Stimulated activated CD8-positive, alpha-beta memory T cell treated with anti-CD3 and anti-CD28 coated beads, Interleukin-2, amount 100 ng/mL, for 1 hour (primary cell): ENCODE measurements around the gene PLA2G10.
"Not testable (repeated sequence)": the region's sequence is repeated elsewhere in the genome, so short reads cannot be mapped to it uniquely, and the experiment has no call there.

Experiments used
- DNase-seq, 2 donors: peaks; one replicate each; pipeline ENCODE4 v3.0.0-alpha.2; 2020; ENCODE audit warnings: low read depth in 2 of 2

Gene PLA2G10

DNA sequence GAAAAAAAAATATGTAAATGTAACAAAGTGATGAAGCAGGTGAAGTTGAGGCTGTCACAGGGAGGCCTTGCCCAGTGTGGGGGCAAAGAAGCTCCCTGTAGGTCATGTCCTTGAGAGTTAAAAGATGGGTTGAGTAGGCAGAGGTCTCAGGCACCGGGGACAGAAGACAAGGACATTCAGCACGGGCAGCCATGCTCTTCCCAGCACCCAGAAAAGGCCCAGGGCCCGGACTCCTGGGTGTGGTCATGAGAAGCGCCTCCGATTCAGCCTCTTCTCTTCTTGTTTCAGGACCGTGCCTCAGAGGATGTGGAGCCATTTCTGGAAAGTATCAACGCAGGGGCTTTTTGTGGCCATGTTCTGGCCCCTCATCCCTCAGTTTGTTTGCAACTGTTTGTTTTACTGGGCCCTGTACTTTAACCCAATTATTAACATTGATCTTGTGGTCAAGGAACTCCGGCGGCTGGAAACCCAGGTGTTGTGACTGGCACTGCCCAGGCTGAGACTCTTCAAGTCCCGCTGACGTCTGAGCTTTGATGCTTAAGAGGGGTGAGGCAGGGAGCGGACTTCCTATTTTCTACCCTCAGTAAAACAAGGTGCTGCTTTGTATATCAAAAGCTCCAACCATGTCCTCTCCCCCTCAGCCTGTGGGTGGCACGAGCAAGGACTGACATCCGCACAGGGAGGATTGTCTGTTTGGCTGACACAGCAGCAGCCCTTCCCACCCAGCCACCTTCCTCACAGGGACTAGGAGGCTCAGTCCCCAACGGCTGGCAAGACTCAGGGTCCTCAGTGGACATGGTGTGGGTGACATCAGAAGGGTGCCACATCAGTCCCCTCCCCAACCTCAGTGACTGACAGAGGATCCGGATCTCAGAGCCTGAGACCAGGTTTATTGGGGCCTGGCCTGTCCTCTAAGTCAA is 26.5 kb downstream of the PLA2G10 start:
- DNase-seq, result no peak

DNA sequence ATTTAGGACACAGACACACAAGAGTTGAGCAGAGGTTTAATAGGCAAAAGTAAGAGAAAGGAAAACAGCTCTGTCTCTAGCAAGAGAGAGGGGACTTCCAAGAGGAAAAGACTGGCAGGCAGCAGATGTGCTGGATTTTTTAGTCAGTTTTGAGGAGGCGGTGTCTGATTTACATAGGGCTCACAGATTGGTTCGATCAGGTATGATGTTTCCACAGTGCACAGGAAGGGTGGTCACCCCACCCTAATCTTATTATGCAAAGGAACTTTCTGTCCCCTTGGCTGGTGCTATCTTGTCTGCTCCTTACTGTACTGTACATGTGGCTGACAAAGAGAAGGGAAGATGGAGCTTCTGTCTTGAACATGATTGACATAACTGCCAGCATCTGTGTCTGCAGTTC is 36.0 kb downstream of the PLA2G10 start:
- DNase-seq, result no peak

DNA sequence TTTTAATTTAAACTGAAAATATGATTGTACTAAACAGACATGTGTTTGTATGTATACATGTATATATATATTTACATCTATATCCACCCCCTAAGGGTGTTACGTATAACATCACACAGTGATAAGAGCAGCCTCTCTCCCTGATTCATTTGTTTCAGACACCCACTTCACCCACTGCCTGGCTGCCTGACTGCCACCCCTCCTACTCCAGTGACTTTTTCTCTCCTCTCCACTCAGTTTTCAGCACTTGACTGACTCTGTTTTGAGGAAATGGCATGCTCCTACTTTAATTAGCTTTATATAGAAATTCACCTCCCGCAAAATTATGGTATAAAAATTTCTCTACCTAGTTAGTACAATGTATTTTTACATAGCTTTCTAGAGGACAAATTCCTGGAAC is 41.4 kb downstream of the PLA2G10 start:
- no peak for DNase-seq

DNA sequence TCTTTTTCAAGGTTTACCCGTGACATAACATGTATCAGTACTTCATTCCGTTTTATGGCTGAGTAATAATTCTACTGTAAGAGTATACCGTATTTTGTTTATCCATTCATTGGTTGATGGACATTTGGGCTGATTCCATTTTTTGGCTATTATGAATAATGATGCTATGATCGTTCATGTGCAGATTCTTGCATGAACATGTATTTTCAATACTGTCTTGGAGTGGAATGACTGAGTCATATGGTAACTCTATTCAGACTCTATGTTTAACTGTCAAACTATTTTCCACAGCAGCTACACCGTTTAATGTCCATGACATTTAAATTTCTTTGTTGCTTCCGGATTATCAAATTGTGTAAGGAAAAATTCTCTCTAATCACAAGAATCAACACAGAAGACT is 43.5 kb downstream of the PLA2G10 start:
- no peak for DNase-seq

DNA sequence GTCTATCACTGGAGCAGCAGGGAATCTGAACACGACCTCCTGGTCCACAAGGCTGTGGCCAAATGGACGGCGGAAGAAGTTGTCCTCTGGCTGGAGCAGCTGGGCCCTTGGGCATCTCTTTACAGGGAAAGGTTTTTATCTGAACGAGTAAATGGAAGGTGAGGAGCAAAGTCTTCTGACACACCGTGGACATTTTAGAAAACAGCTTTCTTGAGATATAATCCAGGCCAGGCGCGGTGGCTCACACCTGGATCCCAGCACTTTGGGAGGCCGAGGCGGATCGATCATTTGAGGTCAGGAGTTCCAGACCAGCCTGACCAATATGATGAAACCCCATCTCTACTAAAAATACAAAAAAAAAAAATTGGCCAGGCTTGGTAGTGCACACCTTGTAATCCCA is 44.3 kb downstream of the PLA2G10 start:
- no peak for DNase-seq

DNA sequence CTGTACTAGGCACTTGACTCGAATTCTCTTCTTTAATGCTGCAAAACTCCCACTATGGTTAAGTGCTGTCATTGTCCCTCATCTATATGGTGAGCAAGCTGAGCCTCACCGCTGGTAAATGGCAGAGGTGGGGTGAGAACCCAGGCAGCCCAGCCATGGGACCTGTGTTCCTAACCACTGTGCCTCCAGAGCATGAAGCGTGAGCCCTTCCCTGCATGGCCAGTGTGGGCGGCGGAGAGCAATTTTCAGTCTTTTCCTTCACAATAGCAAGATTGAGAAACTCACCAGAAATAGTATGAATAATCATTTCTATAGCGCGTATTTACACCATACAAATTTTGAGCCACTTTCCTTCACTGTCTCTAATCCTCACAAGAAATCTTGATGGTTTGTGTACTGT is 52.2 kb downstream of the PLA2G10 start:
- DNase-seq, result no peak

DNA sequence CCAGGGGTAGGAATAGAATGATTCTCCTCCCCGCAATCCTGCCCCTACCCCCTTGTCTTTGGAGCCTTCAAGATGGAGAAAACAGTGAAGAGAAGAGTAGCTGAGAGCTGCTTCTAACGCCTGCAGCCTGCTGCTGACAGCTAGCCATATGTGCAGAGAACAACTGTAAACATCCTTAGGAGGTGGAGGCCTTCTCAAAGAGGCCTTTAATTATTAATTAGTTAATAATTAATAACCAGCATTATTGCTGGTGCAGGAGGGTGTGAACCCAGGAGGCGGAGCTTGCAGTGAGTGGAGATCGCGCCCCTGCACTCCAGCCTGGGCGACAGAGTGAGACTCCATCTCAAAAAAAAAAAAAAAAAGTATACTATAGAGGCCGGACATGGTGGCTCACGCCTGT is 52.9 kb downstream of the PLA2G10 start:
- DNase-seq, result no peak

DNA sequence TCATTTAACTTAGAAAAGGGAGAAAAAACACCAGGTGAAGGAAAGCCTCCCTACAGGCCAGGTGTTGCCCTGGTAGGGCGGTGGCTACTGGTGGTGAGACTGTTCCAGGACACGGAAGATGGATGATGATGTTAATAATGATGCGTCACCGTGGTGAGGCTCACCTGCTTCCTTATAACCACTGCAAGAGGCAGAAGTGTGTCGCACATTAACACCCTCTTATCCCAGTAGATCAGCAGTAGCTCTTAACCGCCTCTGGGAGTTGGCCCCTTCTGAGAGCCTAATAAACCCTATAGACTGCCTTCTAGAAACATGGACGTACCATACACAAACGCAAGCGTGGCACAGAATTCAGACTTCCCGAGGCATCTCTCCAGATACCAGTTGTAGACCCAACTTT is 53.6 kb downstream of the PLA2G10 start:
- DNase-seq, result no peak

DNA sequence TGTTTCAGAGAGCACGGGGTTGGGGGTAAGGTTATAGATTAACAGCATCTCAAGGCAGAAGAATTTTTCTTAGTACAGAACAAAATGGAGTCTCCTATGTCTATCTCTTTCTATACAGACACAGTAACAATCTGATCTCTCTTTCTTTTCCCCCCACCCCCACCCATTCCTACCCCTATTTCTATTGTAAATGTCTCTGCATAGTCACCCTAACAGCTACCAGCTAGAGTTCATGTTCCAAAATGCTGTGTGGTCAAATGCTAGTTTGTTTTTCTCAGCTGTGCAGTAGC is 57.2 kb downstream of the PLA2G10 start:
- not testable (repeated sequence) for DNase-seq

DNA sequence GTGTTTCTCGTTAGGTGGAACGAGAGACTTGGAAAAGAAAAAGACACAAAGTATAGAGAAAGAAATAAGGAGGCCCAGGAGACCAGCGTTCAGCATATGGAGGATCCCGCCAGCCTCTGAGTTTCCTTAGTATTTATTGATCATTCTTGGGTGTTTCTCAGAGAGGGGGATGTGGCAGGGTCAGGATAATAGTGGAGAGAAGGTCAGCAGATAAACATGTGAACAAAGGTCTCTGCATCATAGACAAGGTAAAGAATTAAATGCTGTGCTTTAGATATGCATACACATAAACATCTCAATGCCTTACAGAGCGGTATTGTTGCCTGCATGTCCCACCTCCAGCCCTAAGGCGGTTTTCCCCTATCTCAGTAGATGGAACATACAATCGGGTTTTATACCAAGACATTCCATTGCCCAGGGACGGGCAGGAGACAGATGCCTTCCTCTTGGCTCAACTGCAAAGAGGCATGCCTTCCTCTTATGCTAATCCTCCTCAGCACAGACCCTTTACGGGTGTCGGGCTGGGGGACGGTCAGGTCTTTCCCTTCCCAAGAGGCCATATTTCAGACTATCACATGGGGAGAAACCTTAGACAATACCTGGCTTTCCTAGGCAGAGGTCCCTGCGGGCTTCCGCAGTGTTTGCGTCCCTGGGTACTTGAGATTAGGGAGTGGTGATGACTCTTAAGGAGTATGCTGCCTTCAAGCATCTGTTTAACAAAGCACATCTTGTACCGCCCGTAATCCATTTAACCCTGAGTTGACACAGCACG is 57.7 kb downstream of the PLA2G10 start:
- DNase-seq, result not testable (repeated sequence)

DNA sequence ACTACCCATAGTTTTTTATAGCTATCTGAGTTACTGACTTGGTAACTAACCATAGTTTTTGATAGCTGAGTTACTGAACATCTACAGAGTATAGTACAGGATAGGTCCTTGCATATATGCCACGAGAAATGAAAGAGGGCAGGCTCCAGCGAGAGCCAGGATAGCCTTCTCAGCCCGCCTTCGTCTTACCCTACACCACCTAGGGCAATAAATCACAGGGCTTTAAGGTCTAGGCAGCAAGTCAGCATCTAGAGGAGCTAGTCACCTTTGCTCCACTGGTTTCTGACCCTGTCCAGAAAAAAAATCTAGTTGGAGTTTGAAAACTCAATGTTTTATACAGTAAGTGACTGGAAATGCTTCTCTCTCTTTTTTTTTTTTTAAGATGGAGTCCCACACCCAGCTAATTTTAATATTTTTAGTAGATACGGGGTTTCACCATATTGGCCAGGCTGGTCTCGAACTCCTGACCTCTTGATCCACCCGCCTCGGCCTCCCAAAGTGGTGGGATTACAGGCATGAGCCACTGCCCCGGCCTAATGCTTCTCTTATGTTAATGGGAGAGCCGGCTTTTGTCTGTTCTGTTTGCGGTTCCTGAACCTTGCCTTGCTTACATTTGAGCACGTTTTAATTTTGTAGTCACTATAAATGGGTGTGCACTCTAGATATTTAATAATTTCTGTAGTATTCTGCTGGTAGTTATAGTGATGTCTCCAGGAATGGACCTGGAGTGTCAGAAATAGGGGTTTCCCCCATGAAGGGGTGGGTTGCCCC is 58.5 kb downstream of the PLA2G10 start:
- no peak for DNase-seq

DNA sequence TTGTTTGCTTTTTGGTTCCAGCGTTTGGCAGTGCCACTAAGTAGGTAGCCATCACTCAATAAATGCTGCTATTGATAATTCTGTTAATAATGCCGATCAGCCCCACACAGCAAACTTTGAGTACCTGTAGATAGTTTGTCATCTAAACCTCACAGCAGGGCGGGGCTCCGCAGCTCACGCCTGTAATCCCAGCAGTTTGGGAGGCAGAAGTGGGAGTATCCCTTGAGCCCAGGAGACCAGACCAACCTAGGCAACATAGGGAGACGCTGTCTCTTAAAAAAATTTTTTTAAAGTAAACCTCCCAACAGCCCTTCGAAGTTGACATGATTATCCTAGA is 59.8 kb downstream of the PLA2G10 start:
- DNase-seq, result no peak

DNA sequence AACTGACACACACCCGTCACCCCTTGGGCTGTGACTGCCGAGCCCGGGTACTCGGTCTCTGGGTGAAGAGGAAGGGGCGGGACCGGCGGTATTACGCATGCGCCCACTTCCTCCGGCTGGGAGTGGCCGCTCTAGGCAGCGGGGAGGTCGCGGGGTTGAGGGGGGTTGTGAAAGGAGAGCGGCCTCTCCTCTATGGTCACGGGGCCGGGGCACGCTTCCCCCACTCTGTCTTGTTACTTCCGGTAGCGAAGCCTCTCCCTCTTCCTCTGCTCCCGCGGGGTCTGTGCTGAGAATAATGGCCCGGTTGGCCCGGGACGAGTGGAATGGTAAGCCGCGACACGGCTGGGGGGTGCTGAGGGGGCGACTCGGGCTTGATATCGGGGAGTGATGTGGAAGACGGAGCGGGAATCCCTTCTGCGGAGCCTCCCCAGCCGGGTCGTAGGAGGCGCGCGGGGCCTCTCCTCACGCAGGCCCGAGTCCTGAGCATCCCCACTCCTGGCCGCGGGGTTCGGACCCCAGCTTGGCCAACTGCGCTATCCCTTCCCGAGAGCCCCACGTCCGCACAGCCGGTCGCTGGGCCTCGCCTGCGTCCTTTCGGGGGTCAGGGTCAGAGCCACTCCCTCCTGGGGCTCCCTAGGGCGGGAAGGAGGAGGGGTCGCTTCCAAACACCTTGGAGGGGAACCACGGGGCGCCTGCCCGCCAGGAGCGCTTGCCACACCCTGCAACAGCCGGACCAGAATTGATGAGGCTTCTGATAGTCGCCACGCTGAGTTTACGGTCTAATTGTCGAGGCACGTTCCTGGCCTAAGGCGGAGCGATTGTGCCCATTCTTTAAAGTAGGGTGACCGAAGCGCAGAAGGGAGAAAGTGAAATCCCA is 61.2 kb downstream of the PLA2G10 start, which contains the start of gene BFAR:
Gene BFAR (plus strand): TSS at position 259 of the 877 bp plus-strand sequence. CDS start 11,396 bp downstream, outside the sequence.
- DNase-seq, result peak; percentile 98 to 99

DNA sequence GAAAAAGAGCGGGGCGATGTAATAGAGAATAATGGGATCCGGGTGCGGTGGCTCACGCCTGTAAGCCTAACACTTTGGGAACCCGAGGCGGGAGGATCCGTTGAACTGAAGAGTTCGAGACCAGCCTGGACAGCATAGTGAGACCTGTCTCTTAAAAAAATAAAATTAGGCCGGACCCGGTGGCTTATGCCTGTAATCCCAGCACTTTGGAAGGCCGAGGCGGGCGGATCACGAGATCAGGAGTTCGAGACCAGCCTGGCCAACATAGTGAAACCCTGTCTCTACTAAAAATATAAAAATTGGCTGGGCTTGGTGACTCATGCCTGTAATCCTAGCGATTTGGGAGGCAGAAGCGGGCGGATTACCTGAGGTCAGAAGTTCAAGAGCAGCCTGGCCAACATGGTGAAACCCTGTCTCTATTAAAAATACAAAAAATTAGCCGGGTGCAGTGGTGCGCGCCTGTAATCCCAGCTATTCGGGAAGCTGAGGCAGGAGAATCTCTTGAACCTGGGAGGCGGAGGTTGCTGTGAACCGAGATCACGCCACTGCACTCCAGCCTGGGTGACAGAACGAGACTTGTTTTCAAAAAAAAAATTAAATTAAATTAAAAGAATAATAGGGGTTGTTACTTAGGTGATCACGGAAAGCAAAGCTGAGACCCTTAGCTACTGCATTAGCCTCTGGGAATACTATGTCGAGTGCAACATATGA is 63.3 kb downstream of the PLA2G10 start:
- DNase-seq, result not testable (repeated sequence)

DNA sequence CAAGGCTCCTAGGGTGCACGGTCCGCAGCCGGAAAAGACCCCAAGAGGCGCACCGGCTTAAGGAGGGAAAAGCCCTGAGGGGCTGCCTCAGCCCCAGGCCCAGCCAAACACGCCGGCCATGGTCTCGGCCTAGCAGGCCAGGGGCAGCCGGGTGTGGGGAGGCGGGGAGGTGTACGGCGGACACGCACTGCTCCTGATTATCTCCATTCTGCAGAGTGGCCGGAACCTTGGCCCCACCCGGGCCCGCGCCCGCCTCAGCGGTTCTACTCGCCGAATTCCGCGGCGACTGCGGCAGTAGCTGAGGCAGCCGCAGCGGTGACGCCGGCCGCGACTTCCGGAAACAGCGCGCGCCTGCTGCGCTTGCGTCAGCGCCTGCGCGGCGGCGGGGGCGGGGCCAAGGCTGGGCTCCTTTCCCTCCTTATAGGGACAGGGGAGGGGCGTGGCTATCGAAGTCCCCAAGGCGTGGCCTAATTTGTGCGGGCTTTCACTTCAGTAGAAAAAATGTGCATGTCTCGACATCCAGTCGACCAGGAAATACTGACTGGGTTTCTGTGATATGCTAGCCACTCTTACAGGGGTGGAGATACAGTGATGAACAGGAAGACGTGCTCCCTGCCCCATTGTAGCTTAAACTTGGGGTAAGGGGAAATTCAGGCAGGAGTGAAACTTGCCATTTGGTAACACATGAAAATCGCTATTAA is 64.0 kb downstream of the PLA2G10 start, which contains the start of gene PARN:
Gene PARN (minus strand): TSS at position 342 of the 701 bp plus-strand sequence. CDS start 135 bp downstream, at position 207.
- DNase-seq, result peak; percentile 96 to 98

DNA sequence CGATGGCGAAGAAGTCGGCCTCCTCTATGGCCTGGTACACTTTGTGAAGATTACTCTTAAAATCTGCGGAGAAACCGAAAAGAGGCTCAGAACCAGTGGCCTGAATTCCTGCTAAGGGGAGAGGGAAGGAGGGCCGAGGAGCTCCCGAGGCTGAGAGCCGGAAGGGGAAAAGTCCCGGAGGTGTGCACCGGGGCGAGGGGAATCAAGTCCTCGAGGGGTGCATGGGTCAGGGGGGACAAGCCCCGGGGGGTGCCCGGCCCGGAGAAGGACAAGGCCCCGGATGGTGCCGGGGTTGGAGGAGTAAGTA is 64.5 kb downstream of the PLA2G10 start:
- DNase-seq, result no peak

DNA sequence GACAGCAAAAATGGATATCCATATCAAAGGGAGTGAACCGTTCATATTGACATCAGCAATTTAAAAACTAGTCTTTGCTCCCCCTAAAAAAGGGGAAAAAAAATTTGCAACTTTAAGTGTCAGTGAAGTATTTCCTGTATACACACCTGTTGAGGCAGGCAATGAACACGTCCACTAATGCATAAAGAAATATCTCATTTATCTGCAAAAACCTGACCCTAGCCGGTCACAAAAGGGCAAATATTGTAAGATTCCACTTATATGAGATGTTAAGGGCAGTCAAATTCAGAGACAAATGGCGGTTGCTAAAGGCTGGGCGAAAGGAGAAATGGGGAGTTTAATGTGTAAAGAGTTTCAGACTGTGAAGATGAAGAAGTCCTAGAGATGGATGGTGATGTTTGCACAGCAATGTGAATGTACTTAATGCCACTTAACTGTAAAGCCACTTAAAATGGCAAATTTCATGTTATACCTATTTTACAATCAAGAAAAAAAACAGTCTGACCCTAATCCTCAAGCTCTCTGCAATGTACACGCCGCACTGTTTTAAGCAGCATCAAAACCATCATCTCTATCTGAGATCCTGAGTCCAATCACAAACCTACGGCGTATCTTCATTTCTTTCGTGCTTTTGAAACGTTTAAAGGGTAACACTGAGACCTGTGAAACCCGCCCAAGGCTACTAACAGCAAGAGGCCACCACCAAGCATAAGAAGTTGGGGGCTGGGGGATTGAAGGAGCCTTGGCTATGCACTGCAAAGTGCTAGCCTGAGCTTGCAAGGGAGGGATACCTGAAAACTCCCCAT is 65.1 kb downstream of the PLA2G10 start:
- peak in 1 of 2 donors; percentile 2 for DNase-seq

DNA sequence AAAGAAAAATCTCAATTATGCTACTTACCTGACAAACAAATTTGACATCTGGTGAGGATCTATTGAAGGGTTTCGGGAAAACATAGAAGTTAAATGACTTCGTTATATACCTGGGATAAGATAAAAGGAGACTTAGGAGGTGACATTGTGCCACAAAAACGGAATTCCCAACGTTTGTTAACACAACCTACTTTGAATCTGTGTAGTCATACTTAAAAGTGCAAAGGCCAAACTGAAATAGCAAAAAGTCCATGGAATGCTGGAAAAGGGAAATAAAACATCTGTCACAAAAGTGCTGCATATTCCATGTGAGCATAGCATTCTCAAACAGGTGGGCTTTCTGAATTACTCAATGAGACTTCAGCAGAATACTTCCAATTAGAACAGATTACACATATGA is 67.0 kb downstream of the PLA2G10 start:
- no peak for DNase-seq
